Lung (tissue), 16 donors: ENCODE results near the gene CNTN3. TPM values are rescaled to one million over a fixed set of nuclear protein-coding genes. Genes with fewer than 3 reads are reported as not detected.

ENCODE experiments used
- ATAC-seq: fragments of 200-7000 bp; cut with Tn5 transposase; one replicate; pipeline ENCODE4 v1.9.1; 2020; ENCODE audit warnings: moderate number of reproducible peaks; ENCODE audit not compliant: insufficient read depth, low FRiP score
- DNase-seq, 3 donors: peaks; one replicate each; pipeline ENCODE4 v3.0.0-alpha.2; 2013 to 2017
- H3K27ac ChIP-seq, 2 donors: one replicate each; pipeline ENCODE4 v1.5.1; 2013; ENCODE audit warnings: mild to moderate bottlenecking in 2 of 2, moderate library complexity in 2 of 2, control low read depth in 1 of 2, inconsistent platforms in 1 of 2, low read depth in 1 of 2, low read length in 1 of 2
- H3K27me3 ChIP-seq, 3 donors: one replicate each; pipeline ENCODE4 v1.5.1; 2013; ENCODE audit warnings: low read length in 2 of 3; ENCODE audit not compliant: control insufficient read depth in 3 of 3, insufficient read depth in 3 of 3
- H3K36me3 ChIP-seq, 4 donors: one replicate each; pipeline ENCODE4 v1.5.1; 2013; ENCODE audit warnings: low read length in 4 of 4, mild to moderate bottlenecking in 1 of 4, moderate library complexity in 1 of 4; ENCODE audit not compliant: control insufficient read depth in 4 of 4, insufficient read depth in 4 of 4
- H3K4me1 ChIP-seq, 5 donors: one replicate each; pipeline ENCODE4 v1.5.1; 2013; ENCODE audit warnings: low read length in 5 of 5, mild to moderate bottlenecking in 2 of 5, moderate library complexity in 1 of 5; ENCODE audit not compliant: control insufficient read depth in 5 of 5, insufficient read depth in 5 of 5
- H3K4me3 ChIP-seq: one replicate; pipeline ENCODE4 v1.5.1; 2013; ENCODE audit warnings: mild to moderate bottlenecking, control low read depth, moderate library complexity
- H3K9ac ChIP-seq, 2 donors: one replicate each; pipeline ENCODE4 v1.5.1; 2013; ENCODE audit warnings: low read length in 2 of 2, control low read depth in 1 of 2; ENCODE audit not compliant: insufficient read depth in 1 of 2
- H3K9me3 ChIP-seq, 4 donors: one replicate each; pipeline ENCODE4 v1.5.1; 2013; ENCODE audit warnings: low read length in 3 of 4, mild to moderate bottlenecking in 1 of 4, moderate library complexity in 1 of 4; ENCODE audit not compliant: control insufficient read depth in 4 of 4, insufficient read depth in 3 of 4
- WGBS, 2 donors: extraction: QIAGEN DNeasy Blood & Tissue Kit; methylation state at CpG; one replicate each; pipeline ENCODE4 v1.1.7; 2013; 5-methylcytosine and 5-hydroxymethylcytosine counted together
- long read RNA-seq, 5 donors: transcript quantifications; one replicate each; lab custom pipeline, GENCODE V29; 2026
- polyA plus RNA-seq, 2 donors: library from polyadenylated mRNA; stranded (reverse); fragments of 200-250 nt; gene quantifications; one replicate each; pipeline ENCODE4 v1.2.1, GENCODE V29; 2013
- total RNA-seq, 2 donors: library from RNA; depleted of rRNA in 1 of 2; stranded (reverse); fragments of >200 nt in 1 of 2; gene quantifications; one replicate each; pipeline ENCODE4 v1.2.1, GENCODE V29; 2014 to 2021
- TF ChIP-seq, protein P1 (sequence below): IDR thresholded peaks from 2 replicates; pipeline ENCODE4 v1.5.1; 2012; ENCODE audit warnings: mild to moderate bottlenecking; ENCODE audit errors: control extremely low read depth, extremely low read depth
- donor health status: control.
- donor health status: control.
- donor health status: Bipolar disorder and iron deficiency.
- donor health status: healthy.
- donor health status: DM: yes; HTN: yes; CAD: no.

The CNTN3 gene
- total RNA-seq (10 to 100 TPM in 1 of 2 donors, 1 to 10 TPM in 1; 1.5 to 51.0 TPM), polyA plus RNA-seq (1 to 10 TPM in 1 of 2 donors, under 1 TPM in 1; 0.74 to 1.0 TPM)
- long read RNA-seq, donor 1, partial matches to known transcripts: 0 of 2 reads
- long read RNA-seq, donor 1, other reads (novel, unspliced or antisense): 0 of 2 reads
- long read RNA-seq, donor 2: 0 reads
- long read RNA-seq, donor 3, partial matches to known transcripts: 0 of 4 reads
- long read RNA-seq, donor 3, other reads (novel, unspliced or antisense): 0 of 4 reads
- long read RNA-seq, donor 4, partial matches to known transcripts: 0 of 3 reads
- long read RNA-seq, donor 4, other reads (novel, unspliced or antisense): 0 of 3 reads
- long read RNA-seq, donor 5, partial matches to known transcripts: 0 of 3 reads
- long read RNA-seq, donor 5, other reads (novel, unspliced or antisense): 0 of 3 reads

DNA sequence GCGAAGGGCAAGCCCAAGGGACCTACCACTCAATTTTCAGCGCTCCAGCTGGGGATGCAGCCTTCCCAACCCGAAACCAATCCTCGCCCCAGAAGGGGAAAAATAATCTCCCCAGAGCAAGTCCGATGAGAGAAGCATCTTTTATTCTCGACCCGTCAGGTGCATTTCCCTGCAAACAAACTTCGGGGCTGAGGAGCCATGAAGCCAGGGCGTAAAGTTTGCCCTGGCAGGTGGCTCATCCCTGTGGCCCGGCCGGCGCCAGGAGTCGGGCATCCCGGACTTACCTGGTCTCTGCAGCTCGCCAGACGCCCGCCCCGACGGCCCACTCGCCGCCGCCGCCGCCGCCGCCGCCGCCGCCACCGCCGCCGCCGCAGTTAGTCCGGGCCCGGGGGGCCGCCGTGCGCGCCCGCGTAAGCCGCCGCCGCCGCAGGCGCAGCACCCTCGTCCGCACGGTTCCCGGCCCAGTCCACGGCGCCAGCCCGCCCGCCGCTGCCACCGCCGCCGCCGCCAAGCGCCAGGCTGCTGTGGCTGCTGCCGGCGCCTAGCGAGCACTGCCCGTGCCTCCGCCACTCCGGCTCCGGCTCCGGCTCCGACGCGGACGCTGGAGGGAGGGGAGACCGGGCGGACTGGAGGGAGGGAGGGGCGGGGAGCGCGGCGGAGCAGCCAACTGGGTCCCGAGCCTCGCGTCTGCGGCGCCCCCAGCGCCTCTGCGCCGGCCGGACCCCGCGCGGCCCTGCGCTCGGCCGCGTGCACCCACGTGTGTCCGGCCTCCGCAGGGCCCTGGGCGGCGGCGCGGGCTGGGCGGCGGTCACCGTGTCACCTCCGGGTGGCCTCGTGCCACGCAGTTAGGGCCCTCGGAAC lies at the start of gene CNTN3:
Gene CNTN3, minus strand, starts transcription at position 553 of the 861 bp plus-strand sequence. CDS start 93,547 bp downstream, outside the sequence.
- DNase-seq (peak; percentile 74 to 89 (median 78)), ATAC-seq (peak; percentile 61)
- Histone ChIP-seq H3K27ac (peak within 1 kb of the TSS in 1 of 2 donors; percentile 10), H3K9ac (peak within 1 kb of the TSS; percentile 29 to 69), H3K27me3 (peaks cover 0 to 8% (median 0%) of the 10 kb centered on the region in 3 donors), H3K36me3 (no peaks in the 10 kb centered on the region), H3K4me1 (peaks cover 0 to 76% (median 6%) of the 10 kb centered on the region in 5 donors), H3K4me3 (peak within 1 kb of the TSS; percentile 40), H3K9me3 (no peaks in the 10 kb centered on the region)
- 3 to 6% methylated on average over 38 to 108 of the region's 108 CpGs for WGBS, 2 donors
- TF ChIP-seq, protein P1, sequence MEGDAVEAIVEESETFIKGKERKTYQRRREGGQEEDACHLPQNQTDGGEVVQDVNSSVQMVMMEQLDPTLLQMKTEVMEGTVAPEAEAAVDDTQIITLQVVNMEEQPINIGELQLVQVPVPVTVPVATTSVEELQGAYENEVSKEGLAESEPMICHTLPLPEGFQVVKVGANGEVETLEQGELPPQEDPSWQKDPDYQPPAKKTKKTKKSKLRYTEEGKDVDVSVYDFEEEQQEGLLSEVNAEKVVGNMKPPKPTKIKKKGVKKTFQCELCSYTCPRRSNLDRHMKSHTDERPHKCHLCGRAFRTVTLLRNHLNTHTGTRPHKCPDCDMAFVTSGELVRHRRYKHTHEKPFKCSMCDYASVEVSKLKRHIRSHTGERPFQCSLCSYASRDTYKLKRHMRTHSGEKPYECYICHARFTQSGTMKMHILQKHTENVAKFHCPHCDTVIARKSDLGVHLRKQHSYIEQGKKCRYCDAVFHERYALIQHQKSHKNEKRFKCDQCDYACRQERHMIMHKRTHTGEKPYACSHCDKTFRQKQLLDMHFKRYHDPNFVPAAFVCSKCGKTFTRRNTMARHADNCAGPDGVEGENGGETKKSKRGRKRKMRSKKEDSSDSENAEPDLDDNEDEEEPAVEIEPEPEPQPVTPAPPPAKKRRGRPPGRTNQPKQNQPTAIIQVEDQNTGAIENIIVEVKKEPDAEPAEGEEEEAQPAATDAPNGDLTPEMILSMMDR: no peak

DNA sequence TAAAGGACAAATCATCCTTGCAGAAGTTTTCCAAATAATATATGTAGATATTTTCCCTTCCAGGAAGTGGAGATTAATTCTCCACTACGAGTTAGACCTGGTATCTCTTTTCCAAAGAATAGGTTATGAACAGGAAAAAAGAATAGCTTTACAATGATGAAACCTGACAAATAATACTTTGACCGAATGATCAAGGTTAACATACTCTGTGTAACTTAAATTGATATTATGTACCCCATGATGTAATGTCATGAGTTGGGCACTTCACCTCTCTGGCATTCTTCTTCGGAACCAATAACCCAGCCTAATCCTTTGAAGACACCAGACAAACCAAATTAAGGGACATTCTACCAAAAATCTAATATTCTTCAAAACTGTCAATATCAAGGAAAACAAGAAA lies 48.7 kb upstream of the CNTN3 start:
- peaks cover 0 to 7% (median 5%) of the 10 kb centered on the region in 4 donors for H3K9me3 ChIP-seq
- no peak overlapping the region for H3K4me3 ChIP-seq
- no peak overlapping the region for H3K27ac ChIP-seq
- no peaks in the 10 kb centered on the region for H3K27me3 ChIP-seq
- DNase-seq (no peak), ATAC-seq (no peak)
- TF ChIP-seq, protein P1: no peak
- whole genome bisulfite sequencing, 2 donors: 77 to 82% methylated on average over 3 of the region's 3 CpGs
- no peaks in the 10 kb centered on the region for H3K4me1 ChIP-seq
- H3K9ac ChIP-seq: no peak overlapping the region
- no peaks in the 10 kb centered on the region for H3K36me3 ChIP-seq

DNA sequence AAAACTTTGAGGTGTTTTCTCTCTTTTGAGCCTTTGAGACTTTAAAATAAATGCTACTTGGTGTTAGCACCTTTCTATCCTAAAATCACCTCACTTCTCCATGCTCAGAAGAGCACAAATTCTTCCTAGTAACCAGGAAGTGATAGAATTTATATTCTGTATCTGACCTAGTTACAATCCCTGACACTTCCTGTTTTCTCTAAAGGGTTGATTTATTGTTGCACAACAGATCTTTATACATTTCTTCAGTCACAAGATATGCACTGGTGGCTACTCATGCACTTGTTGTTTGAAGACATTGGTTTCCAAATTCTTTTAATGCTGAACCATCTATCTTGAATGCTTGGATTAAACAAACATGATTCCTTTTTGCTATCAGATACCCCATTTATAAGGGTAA lies 47.2 kb upstream of the CNTN3 start:
- no peaks in the 10 kb centered on the region for H3K4me1 ChIP-seq

More for the DNA sequence above, 47.2 kb upstream of the CNTN3 start:
- TF ChIP-seq, protein P1: no peak
- Histone ChIP-seq H3K36me3 (no peaks in the 10 kb centered on the region), H3K9me3 (no peaks in the 10 kb centered on the region), H3K9ac (no peak overlapping the region), H3K27ac (no peak overlapping the region), H3K4me3 (no peak overlapping the region), H3K27me3 (no peaks in the 10 kb centered on the region)
- DNase-seq (no peak), ATAC-seq (no peak)
